Activated CD8-positive, alpha-beta T cell treated with anti-CD3 and anti-CD28 coated beads for 36 hours (primary cell): ENCODE data around the gene CYTH4. TPM values are rescaled to one million over a fixed set of nuclear protein-coding genes. Genes with fewer than 3 reads are reported as not detected.

Source experiments
- ATAC-seq: fragments of 200-7000 bp; cut with Tn5 transposase; one replicate; pipeline ENCODE4 v1.10.0; 2021; ENCODE audit warnings: mild to moderate bottlenecking, moderate library complexity
- CTCF ChIA-PET: fragments of 350-600 bp; sonication (Branson Sonifier 250); formaldehyde crosslinking; loops from one replicate; lab custom pipeline; 2021; ENCODE audit warnings: antibody characterized with exemption; lab: Charles Lee
- POLR2A ChIA-PET: fragments of 350-600 bp; sonication (Branson Sonifier 250); formaldehyde crosslinking; loops from one replicate; lab custom pipeline; 2021; ENCODE audit warnings: antibody characterized with exemption; lab: Charles Lee
- DNase-seq: peaks from one replicate; pipeline ENCODE4 v3.0.0-alpha.2; 2020
- H3K27ac Mint-ChIP-seq: one replicate; pipeline ENCODE4 v1.8.0; 2021; ENCODE audit warnings: mild to moderate bottlenecking, mixed read lengths
- H3K27me3 Mint-ChIP-seq: one replicate; pipeline ENCODE4 v1.8.0; 2021; ENCODE audit warnings: mixed read lengths
- H3K36me3 Mint-ChIP-seq: one replicate; pipeline ENCODE4 v1.8.0; 2021; ENCODE audit warnings: low read depth, mixed read lengths
- H3K4me1 Mint-ChIP-seq: one replicate; pipeline ENCODE4 v1.8.0; 2021; ENCODE audit warnings: low read depth, mixed read lengths
- H3K4me3 Mint-ChIP-seq: one replicate; pipeline ENCODE4 v1.8.0; 2021; ENCODE audit warnings: mild to moderate bottlenecking, moderate library complexity, mixed read lengths
- H3K9me3 Mint-ChIP-seq: one replicate; pipeline ENCODE4 v1.8.0; 2021; ENCODE audit warnings: mixed read lengths
- intact Hi-C: fragments of 100-400 bp; cut with micrococcal nuclease; formaldehyde crosslinking; loops from one replicate; pipeline ENCODE4 v1.10.0; 2022
- total RNA-seq, 2 experiments: library from RNA; stranded (reverse); gene quantifications; one replicate each; pipeline ENCODE4 v1.2.3, GENCODE V29; 2021
- TF ChIP-seq, protein P1 (sequence below): fragments of 200-600 bp; IDR thresholded peaks from one replicate; pipeline ENCODE4 v1.8.0; 2022; ENCODE audit warnings: antibody characterized with exemption, mild to moderate bottlenecking

Gene CYTH4
- total RNA-seq, 2 experiments from 2014 or later, result 33.2 to 33.4 TPM

GRCh38 chr22:37291559-37292298 is 9.4 kb downstream of the CYTH4 start:
- Mint-ChIP-seq H3K27me3 (no peaks in the 10 kb centered on the region), H3K9me3 (peaks cover 2% of the 10 kb centered on the region), H3K4me3 (no peak overlapping the region), H3K4me1 (peaks cover 76% of the 10 kb centered on the region), H3K27ac (peak overlapping the region; percentile 52), H3K36me3 (peaks cover 40% of the 10 kb centered on the region)
- ChIA-PET CTCF (interaction anchor here (1.3 kb wide), 1 partner anchor 32 kb away, joined by 4 read pairs; no protein-coding TSS in a partner anchor), POLR2A (interaction anchor here (1.3 to 1.8 kb wide), 3 partner anchors 9 to 13 kb away, joined by 3 to 7 read pairs (median 6); partner anchors contain the start of gene CYTH4)
- ATAC-seq, result no peak
- TF ChIP-seq, protein P1, sequence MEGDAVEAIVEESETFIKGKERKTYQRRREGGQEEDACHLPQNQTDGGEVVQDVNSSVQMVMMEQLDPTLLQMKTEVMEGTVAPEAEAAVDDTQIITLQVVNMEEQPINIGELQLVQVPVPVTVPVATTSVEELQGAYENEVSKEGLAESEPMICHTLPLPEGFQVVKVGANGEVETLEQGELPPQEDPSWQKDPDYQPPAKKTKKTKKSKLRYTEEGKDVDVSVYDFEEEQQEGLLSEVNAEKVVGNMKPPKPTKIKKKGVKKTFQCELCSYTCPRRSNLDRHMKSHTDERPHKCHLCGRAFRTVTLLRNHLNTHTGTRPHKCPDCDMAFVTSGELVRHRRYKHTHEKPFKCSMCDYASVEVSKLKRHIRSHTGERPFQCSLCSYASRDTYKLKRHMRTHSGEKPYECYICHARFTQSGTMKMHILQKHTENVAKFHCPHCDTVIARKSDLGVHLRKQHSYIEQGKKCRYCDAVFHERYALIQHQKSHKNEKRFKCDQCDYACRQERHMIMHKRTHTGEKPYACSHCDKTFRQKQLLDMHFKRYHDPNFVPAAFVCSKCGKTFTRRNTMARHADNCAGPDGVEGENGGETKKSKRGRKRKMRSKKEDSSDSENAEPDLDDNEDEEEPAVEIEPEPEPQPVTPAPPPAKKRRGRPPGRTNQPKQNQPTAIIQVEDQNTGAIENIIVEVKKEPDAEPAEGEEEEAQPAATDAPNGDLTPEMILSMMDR, result no peak
- intact Hi-C loops, result no loop called here
- no peak for DNase-seq

DNA sequence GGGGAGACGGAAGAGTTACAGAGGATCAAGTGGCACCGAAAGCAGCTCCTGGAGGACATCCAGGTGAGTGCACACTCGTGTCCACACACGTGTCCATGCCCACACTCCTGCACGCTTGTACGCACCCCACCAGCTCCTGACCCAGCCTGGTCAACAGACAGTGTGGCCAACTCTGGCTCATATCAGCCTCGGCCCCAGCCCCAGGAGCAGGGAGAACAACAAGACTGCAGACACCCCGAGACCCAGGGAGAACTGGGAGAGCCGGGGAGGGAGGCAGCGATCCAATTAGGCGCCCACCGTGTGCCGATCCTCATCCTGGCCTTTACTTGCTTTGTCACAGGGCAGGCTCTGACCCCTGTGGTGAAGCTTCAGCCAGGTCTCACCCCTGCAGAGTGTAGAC is 10.3 kb downstream of the CYTH4 start:
- H3K27me3 Mint-ChIP-seq, result no peaks in the 10 kb centered on the region
- DNase-seq (no peak), ATAC-seq (no peak)
- no peak overlapping the region for H3K27ac Mint-ChIP-seq
- ChIA-PET POLR2A (interaction anchor here (1.6 to 1.8 kb wide), 2 partner anchors 11 to 12 kb away, joined by 6 to 7 read pairs; partner anchors contain the start of gene CYTH4), CTCF (interaction anchor here (1.3 kb wide), 1 partner anchor 33 kb away, joined by 4 read pairs; no protein-coding TSS in a partner anchor)
- TF ChIP-seq, protein P1, result no peak
- intact Hi-C loops, result no loop called here
- no peak overlapping the region for H3K4me3 Mint-ChIP-seq
- peaks cover 69% of the 10 kb centered on the region for H3K4me1 Mint-ChIP-seq
- H3K9me3 Mint-ChIP-seq, result peaks cover 2% of the 10 kb centered on the region
- H3K36me3 Mint-ChIP-seq, result peaks cover 36% of the 10 kb centered on the region

GRCh38 chr22:37293172-37293571 is 10.9 kb downstream of the CYTH4 start:
- CTCF ChIA-PET, result interaction anchor here (1.0 kb wide), 1 partner anchor 27 kb away, joined by 4 read pairs; no protein-coding TSS in a partner anchor
- Mint-ChIP-seq H3K27ac (peak overlapping the region; percentile 67), H3K27me3 (no peaks in the 10 kb centered on the region), H3K4me1 (peaks cover 68% of the 10 kb centered on the region), H3K4me3 (no peak overlapping the region), H3K36me3 (peaks cover 33% of the 10 kb centered on the region), H3K9me3 (peaks cover 2% of the 10 kb centered on the region)
- no peak for DNase-seq
- intact Hi-C loops, result no loop called here
- TF ChIP-seq, protein P1, result no peak
- POLR2A ChIA-PET, result interaction anchor here (1.6 to 1.8 kb wide), 2 partner anchors 11 to 12 kb away, joined by 6 to 7 read pairs; partner anchors contain the start of gene CYTH4
- no peak for ATAC-seq

GRCh38 chr22:37294747-37295146 is 12.4 kb downstream of the CYTH4 start:
- H3K4me3 Mint-ChIP-seq, result no peak overlapping the region
- CTCF ChIA-PET, result no interaction called here
- intact Hi-C loops, result no loop called here
- DNase-seq (no peak), ATAC-seq (no peak)
- H3K9me3 Mint-ChIP-seq, result peaks cover 2% of the 10 kb centered on the region
- POLR2A ChIA-PET, result interaction anchor here (1.0 to 1.1 kb wide), 2 partner anchors 9 kb away, joined by 3 read pairs; no protein-coding TSS in a partner anchor
- peak overlapping the region; percentile 77 for H3K27ac Mint-ChIP-seq
- H3K4me1 Mint-ChIP-seq, result peaks cover 70% of the 10 kb centered on the region
- no peaks in the 10 kb centered on the region for H3K27me3 Mint-ChIP-seq
- TF ChIP-seq, protein P1, result no peak
- peaks cover 34% of the 10 kb centered on the region for H3K36me3 Mint-ChIP-seq
